Measurements from ENCODE around the gene F3. TPM values are rescaled to one million over a fixed set of nuclear protein-coding genes. Genes with fewer than 3 reads are reported as not detected.
A peak's percentile ranks its signal among the peaks of the same experiment; 100 is the strongest.

F3 gene
- polyA plus RNA-seq, 1 donor (not counting 4 experiments of a cell fraction or from before 2014, with no cell fraction given) = 1,409 TPM

DNA sequence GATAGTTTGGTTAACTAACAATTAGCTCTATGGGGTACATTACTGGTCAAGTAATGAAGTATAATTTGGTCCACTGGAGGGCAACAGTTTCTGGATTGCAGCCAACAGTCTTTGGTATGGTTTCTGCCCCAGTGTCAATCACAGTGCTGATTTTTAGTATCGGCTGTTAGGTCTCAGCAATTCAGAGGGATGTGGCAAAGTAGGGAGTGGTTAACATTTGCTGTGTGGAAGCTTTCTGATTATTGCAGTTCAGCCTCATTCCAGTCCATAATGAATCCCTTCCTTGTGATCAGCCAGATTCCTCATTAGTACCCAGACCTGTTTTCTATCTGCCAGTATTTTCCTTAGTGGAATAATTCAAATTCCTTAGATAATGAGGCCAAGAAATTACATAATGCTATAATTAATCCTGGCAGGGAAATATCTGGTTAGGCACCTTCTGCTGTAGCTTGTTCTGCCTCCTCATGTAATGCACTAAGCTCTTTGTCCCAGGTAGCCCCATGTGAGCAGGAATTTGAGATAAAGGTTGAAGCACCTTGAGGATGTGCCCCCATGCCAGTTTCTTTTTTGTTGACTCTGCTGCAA is 14.0 kb downstream of the F3 start:
- no peak overlapping the region for H3K9ac ChIP-seq (ENCODE audit: control insufficient read depth, extremely low read depth, insufficient read depth, low read length)
- TF ChIP-seq EZH2 (IDR thresholded peaks at IDR 0.05; ENCODE audit: low read length) = no peak
- TF ChIP-seq, protein P1, sequence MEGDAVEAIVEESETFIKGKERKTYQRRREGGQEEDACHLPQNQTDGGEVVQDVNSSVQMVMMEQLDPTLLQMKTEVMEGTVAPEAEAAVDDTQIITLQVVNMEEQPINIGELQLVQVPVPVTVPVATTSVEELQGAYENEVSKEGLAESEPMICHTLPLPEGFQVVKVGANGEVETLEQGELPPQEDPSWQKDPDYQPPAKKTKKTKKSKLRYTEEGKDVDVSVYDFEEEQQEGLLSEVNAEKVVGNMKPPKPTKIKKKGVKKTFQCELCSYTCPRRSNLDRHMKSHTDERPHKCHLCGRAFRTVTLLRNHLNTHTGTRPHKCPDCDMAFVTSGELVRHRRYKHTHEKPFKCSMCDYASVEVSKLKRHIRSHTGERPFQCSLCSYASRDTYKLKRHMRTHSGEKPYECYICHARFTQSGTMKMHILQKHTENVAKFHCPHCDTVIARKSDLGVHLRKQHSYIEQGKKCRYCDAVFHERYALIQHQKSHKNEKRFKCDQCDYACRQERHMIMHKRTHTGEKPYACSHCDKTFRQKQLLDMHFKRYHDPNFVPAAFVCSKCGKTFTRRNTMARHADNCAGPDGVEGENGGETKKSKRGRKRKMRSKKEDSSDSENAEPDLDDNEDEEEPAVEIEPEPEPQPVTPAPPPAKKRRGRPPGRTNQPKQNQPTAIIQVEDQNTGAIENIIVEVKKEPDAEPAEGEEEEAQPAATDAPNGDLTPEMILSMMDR (optimal IDR thresholded peaks at IDR 0.05 in 1 of 3, IDR thresholded peaks at IDR 0.05 in 1 of 3, conservative IDR thresholded peaks at IDR 0.05 in 1 of 3; ENCODE audit: extremely low read depth in 1 of 3, insufficient read depth in 2 of 3, low read length in 3 of 3) = no peak
- no peak overlapping the region for H3K4me2 ChIP-seq (ENCODE audit: control insufficient read depth, extremely low read depth, insufficient read depth, low read depth, low read length)
- no peaks in the 10 kb centered on the region for H3K4me1 ChIP-seq (ENCODE audit: control insufficient read depth, extremely low read depth, insufficient read depth, low read length)
- H3K9me3 ChIP-seq (ENCODE audit: control insufficient read depth, low read depth, low read length) = no peaks in the 10 kb centered on the region
- no peaks in the 10 kb centered on the region for H3K79me2 ChIP-seq (ENCODE audit: control insufficient read depth, insufficient read depth, low read length)
- H3K36me3 ChIP-seq (ENCODE audit: control insufficient read depth in 2 of 2, extremely low read depth in 1 of 2, insufficient read depth in 2 of 2, low read length in 2 of 2) = peaks cover 13 to 23% of the 10 kb centered on the region in 2 experiments
- H3K4me3 ChIP-seq (ENCODE audit: control insufficient read depth in 2 of 3, extremely low read depth in 1 of 3, insufficient read depth in 2 of 3, low read depth in 1 of 3, low read length in 3 of 3) = no peak overlapping the region
- DNase-seq (ENCODE audit: low read depth, low spot score) (no peak), FAIRE-seq (peak; percentile 79)
- H4K20me1 ChIP-seq (ENCODE audit: control insufficient read depth, extremely low read depth, insufficient read depth, low read length) = peaks cover 11% of the 10 kb centered on the region
- no peak overlapping the region for H2AFZ ChIP-seq (ENCODE audit: control insufficient read depth, low read length)
- no peaks in the 10 kb centered on the region for H3K9me1 ChIP-seq (ENCODE audit: control insufficient read depth, extremely low read depth, insufficient read depth, low read length)
- H3K27ac ChIP-seq (ENCODE audit: control insufficient read depth, insufficient read depth, low read length) = peak overlapping the region; percentile 22
- no peaks in the 10 kb centered on the region for H3K27me3 ChIP-seq (ENCODE audit: control insufficient read depth, extremely low read depth, insufficient read depth, low read length)
- dilution Hi-C loops (cut with MboI; ENCODE audit: extremely low pct_ligation_motif_present, low sequenced_read_pairs) = no loop called here

- FAIRE-seq (no peak), DNase-seq (ENCODE audit: low read depth, low spot score) (no peak)
- Histone ChIP-seq H3K27me3 (ENCODE audit: control insufficient read depth, extremely low read depth, insufficient read depth, low read length) (no peaks in the 10 kb centered on the region), H3K9me1 (ENCODE audit: control insufficient read depth, extremely low read depth, insufficient read depth, low read length) (no peaks in the 10 kb centered on the region), H3K4me3 (ENCODE audit: control insufficient read depth in 2 of 3, extremely low read depth in 1 of 3, insufficient read depth in 2 of 3, low read depth in 1 of 3, low read length in 3 of 3) (no peak overlapping the region), H3K4me1 (ENCODE audit: control insufficient read depth, extremely low read depth, insufficient read depth, low read length) (no peaks in the 10 kb centered on the region), H3K9me3 (ENCODE audit: control insufficient read depth, low read depth, low read length) (no peaks in the 10 kb centered on the region), H3K79me2 (ENCODE audit: control insufficient read depth, insufficient read depth, low read length) (no peaks in the 10 kb centered on the region), H2AFZ (ENCODE audit: control insufficient read depth, low read length) (no peak overlapping the region), H3K27ac (ENCODE audit: control insufficient read depth, insufficient read depth, low read length) (no peak overlapping the region), H3K36me3 (ENCODE audit: control insufficient read depth in 2 of 2, extremely low read depth in 1 of 2, insufficient read depth in 2 of 2, low read length in 2 of 2) (peaks cover 8 to 12% of the 10 kb centered on the region in 2 experiments), H3K4me2 (ENCODE audit: control insufficient read depth, extremely low read depth, insufficient read depth, low read depth, low read length) (no peak overlapping the region), H3K9ac (ENCODE audit: control insufficient read depth, extremely low read depth, insufficient read depth, low read length) (no peak overlapping the region), H4K20me1 (ENCODE audit: control insufficient read depth, extremely low read depth, insufficient read depth, low read length) (peaks cover 6% of the 10 kb centered on the region)
- dilution Hi-C loops (cut with MboI; ENCODE audit: extremely low pct_ligation_motif_present, low sequenced_read_pairs) = no loop called here
- TF ChIP-seq, protein P1 (optimal IDR thresholded peaks at IDR 0.05 in 1 of 3, IDR thresholded peaks at IDR 0.05 in 1 of 3, conservative IDR thresholded peaks at IDR 0.05 in 1 of 3; ENCODE audit: extremely low read depth in 1 of 3, insufficient read depth in 2 of 3, low read length in 3 of 3) = no peak
Observed at GRCh38 chr1:94526152-94526980, 15.2 kb downstream of the F3 start.
